Nephron (organoid): ENCODE results near the gene PIR.

Experiments used
- H3K27ac Mint-ChIP-seq, 3 experiments: 2 replicates each; pipeline ENCODE4 v1.8.0; 2020; ENCODE audit warnings: mixed read lengths in 3 of 3, mild to moderate bottlenecking in 2 of 3, moderate library complexity in 1 of 3
- H3K27me3 Mint-ChIP-seq: 2 replicates; pipeline ENCODE4 v1.8.0; 2021; ENCODE audit warnings: low read depth, mild to moderate bottlenecking, moderate library complexity, mixed read lengths
- H3K36me3 Mint-ChIP-seq: 2 replicates; pipeline ENCODE4 v1.8.0; 2020; ENCODE audit warnings: low read depth, mixed read lengths
- H3K4me1 Mint-ChIP-seq: 2 replicates; pipeline ENCODE4 v1.8.0; 2020; ENCODE audit warnings: mixed read lengths
- H3K4me3 Mint-ChIP-seq, 3 experiments: 2 replicates each; pipeline ENCODE4 v1.8.0; 2020; ENCODE audit warnings: mild to moderate bottlenecking in 3 of 3, mixed read lengths in 3 of 3, moderate library complexity in 2 of 3
- H3K9me3 Mint-ChIP-seq: 2 replicates; pipeline ENCODE4 v1.8.0; 2020; ENCODE audit warnings: mixed read lengths
- CTCF ChIP-seq, 3 experiments: fragments of 200-600 bp; sonication (generic); IDR thresholded peaks; one replicate each; pipeline ENCODE4 v1.5.0; 2021; ENCODE audit warnings: antibody characterized with exemption in 3 of 3; ENCODE audit not compliant: unreplicated experiment in 3 of 3

The PIR gene

GRCh38 chrX:15349046-15349445 is 144.1 kb downstream of the PIR start:
- Mint-ChIP-seq H3K4me1 (peaks cover 16% of the 10 kb centered on the region), H3K27ac (no peak overlapping the region), H3K36me3 (no peaks in the 10 kb centered on the region), H3K27me3 (no peaks in the 10 kb centered on the region), H3K9me3 (no peaks in the 10 kb centered on the region), H3K4me3 (no peak overlapping the region)
- TF ChIP-seq CTCF (IDR thresholded peaks at IDR 0.05; ENCODE audit: unreplicated experiment in 3 of 3), result peak; percentile 69 to 70 (median 69)

GRCh38 chrX:15345976-15346375 is 147.2 kb downstream of the PIR start:
- no peaks in the 10 kb centered on the region for H3K36me3 Mint-ChIP-seq
- TF ChIP-seq CTCF (IDR thresholded peaks at IDR 0.05; ENCODE audit: unreplicated experiment in 3 of 3), result no peak
- H3K27ac Mint-ChIP-seq, result no peak overlapping the region

GRCh38 chrX:15344106-15344505 is 149.0 kb downstream of the PIR start:
- Mint-ChIP-seq H3K4me3 (no peak overlapping the region), H3K27me3 (peaks cover 11% of the 10 kb centered on the region), H3K36me3 (no peaks in the 10 kb centered on the region), H3K4me1 (peaks cover 4% of the 10 kb centered on the region), H3K9me3 (no peaks in the 10 kb centered on the region), H3K27ac (no peak overlapping the region)
- no peak for TF ChIP-seq CTCF (IDR thresholded peaks at IDR 0.05; ENCODE audit: unreplicated experiment in 3 of 3)

More at GRCh38 chrX:15345976-15346375, 147.2 kb downstream of the PIR start:
- no peak overlapping the region for H3K4me3 Mint-ChIP-seq
- H3K4me1 Mint-ChIP-seq, result peaks cover 16% of the 10 kb centered on the region
- H3K27me3 Mint-ChIP-seq, result peaks cover 2% of the 10 kb centered on the region
- no peaks in the 10 kb centered on the region for H3K9me3 Mint-ChIP-seq

- Mint-ChIP-seq H3K27me3 (peaks cover 11% of the 10 kb centered on the region), H3K4me3 (no peak overlapping the region), H3K36me3 (no peaks in the 10 kb centered on the region), H3K4me1 (no peaks in the 10 kb centered on the region), H3K27ac (no peak overlapping the region), H3K9me3 (no peaks in the 10 kb centered on the region)
- no peak for TF ChIP-seq CTCF (IDR thresholded peaks at IDR 0.05; ENCODE audit: unreplicated experiment in 3 of 3)
Observed at GRCh38 chrX:15343075-15343476, 150.1 kb downstream of the PIR start.

GRCh38 chrX:15340867-15341266 is 152.3 kb downstream of the PIR start:
- Mint-ChIP-seq H3K4me3 (no peak overlapping the region), H3K27ac (no peak overlapping the region), H3K36me3 (no peaks in the 10 kb centered on the region), H3K27me3 (peaks cover 11% of the 10 kb centered on the region), H3K4me1 (peaks cover 5% of the 10 kb centered on the region), H3K9me3 (no peaks in the 10 kb centered on the region)
- TF ChIP-seq CTCF (IDR thresholded peaks at IDR 0.05; ENCODE audit: unreplicated experiment in 3 of 3), result no peak

- no peaks in the 10 kb centered on the region for H3K36me3 Mint-ChIP-seq
- H3K27ac Mint-ChIP-seq, result peak overlapping the region; percentile 44 to 91 (median 65)
- no peak for TF ChIP-seq CTCF (IDR thresholded peaks at IDR 0.05; ENCODE audit: unreplicated experiment in 3 of 3)
- H3K9me3 Mint-ChIP-seq, result no peaks in the 10 kb centered on the region
- peaks cover 9% of the 10 kb centered on the region for H3K4me1 Mint-ChIP-seq
- H3K4me3 Mint-ChIP-seq, result peak overlapping the region; percentile 91 to 94 (median 92)
- H3K27me3 Mint-ChIP-seq, result peaks cover 9% of the 10 kb centered on the region
Observed at GRCh38 chrX:15336023-15336413, 157.1 kb downstream of the PIR start.
